NCI-H345 (cell line): Measurements from ENCODE around the gene TRIP6.
A peak's percentile ranks its signal among the peaks of the same experiment; 100 is the strongest.

Source experiments
- DNase-seq: peaks from one replicate; lab custom pipeline; 2025; lab: John Stamatoyannopoulos, UW

The TRIP6 gene

GRCh38 chr7:100873599-100874299 is 6.6 kb downstream of the TRIP6 start:
- no peak for DNase-seq

GRCh38 chr7:100874300-100874576 is 7.1 kb downstream of the TRIP6 start:
- DNase-seq: no peak

DNA sequence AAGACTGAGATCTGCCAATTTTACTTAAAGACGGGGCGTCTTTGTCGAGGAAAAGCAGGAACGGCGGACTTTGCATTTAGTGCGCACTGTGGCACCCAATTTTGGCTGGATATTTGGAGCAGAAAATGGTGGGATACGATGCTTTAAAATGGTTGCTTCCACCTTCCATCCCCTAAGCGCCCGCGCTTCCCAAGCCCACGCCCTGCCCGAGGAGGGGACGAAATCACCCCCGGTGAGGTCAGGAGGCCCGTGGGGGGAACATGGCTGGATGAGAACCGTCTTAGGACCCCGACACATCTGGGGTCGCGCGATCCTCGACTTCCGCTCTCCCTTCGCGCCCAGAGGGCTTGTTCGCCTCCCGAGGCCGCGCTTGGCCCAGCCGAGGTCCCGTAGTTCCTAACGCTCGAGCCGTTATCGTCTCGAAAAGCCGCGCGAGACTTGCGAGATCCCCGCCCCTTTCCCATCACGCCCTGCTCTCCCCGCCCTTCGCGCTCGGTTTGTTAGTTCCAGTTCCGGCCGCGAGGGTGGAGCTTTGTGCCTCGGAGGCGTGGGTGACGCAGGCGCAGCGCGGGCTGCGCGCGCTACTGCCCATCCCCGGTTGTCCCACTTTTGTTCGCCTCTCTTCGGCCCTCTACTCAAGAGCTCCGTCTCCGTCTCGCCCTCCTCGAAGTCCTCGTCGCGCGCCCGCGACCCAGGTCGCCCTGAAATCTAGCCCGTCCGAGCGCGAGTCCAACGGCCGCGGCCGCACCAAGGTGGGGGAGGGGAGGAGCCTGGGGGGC is 7.6 kb downstream of the TRIP6 start, which contains the start of gene SRRT:
SRRT (plus strand) TSS at position 527 of the 779 bp plus-strand sequence. CDS start 488 bp downstream, outside the sequence.
- DNase-seq: peak; percentile 99

DNA sequence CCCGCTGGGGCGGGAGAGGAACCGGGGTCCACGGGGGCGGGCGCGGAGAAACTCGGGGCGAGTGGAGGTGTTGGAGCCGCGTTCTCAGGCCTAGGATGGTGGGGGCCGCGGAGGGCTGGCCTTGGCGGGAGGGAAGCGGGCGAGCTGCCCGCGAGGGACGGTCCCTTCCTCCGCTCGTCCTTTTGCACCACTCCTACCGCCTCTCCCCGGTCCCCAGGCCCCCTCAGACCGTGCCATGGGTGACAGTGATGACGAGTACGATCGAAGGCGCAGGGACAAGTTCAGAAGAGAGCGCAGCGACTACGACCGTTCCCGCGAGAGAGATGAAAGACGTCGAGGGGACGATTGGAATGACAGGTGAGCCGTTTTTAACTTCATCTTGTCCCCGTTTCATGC is 8.2 kb downstream of the TRIP6 start:
- peak; percentile 26 for DNase-seq

DNA sequence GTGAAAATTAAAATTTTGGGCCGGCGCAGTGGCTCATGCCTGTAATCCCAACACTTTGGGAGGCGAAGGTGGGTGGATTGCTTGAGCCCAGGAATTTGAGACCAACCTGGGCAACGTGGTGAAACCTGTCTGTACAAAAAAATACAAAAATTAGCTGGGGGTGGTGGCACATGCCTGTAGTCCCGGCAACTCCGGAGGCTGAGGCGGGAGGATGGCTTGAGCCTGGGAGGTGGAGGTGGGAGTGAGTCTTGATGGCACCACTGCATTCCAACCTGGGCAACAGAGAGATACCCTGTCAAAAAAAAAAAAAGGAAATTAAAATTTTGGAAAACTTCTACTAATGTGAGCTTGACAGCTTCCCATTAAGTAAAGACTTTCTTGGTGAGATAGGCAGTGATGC is 10.8 kb downstream of the TRIP6 start:
- no peak for DNase-seq

DNA sequence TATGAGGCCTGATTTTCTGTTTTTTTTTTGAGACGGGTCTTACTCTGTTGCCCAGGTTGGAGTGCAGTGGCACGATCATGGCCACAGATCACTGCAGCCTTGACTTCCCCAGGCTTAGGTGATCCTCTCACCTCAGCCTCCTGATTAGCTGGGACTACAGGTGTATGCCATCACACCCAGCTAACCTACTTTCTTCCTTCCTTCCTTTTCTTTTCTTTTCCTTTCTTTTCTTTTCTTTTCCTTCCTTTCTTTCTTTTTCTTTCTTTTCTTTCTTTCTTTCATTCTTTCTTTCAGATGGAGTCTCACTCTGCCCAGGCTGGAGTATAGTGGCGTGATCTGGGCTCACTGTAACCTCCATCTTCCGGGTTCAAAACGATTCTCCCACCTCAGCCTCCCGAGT is 11.5 kb downstream of the TRIP6 start:
- DNase-seq: no peak

- no peak for DNase-seq
Observed at GRCh38 chr7:100879685-100880261, 12.6 kb downstream of the TRIP6 start.

- DNase-seq: no peak
Observed at GRCh38 chr7:100880645-100881044, 13.5 kb downstream of the TRIP6 start.

GRCh38 chr7:100881136-100881535 is 13.9 kb downstream of the TRIP6 start:
- no peak for DNase-seq

GRCh38 chr7:100882201-100882600 is 15.0 kb downstream of the TRIP6 start:
- no peak for DNase-seq

DNA sequence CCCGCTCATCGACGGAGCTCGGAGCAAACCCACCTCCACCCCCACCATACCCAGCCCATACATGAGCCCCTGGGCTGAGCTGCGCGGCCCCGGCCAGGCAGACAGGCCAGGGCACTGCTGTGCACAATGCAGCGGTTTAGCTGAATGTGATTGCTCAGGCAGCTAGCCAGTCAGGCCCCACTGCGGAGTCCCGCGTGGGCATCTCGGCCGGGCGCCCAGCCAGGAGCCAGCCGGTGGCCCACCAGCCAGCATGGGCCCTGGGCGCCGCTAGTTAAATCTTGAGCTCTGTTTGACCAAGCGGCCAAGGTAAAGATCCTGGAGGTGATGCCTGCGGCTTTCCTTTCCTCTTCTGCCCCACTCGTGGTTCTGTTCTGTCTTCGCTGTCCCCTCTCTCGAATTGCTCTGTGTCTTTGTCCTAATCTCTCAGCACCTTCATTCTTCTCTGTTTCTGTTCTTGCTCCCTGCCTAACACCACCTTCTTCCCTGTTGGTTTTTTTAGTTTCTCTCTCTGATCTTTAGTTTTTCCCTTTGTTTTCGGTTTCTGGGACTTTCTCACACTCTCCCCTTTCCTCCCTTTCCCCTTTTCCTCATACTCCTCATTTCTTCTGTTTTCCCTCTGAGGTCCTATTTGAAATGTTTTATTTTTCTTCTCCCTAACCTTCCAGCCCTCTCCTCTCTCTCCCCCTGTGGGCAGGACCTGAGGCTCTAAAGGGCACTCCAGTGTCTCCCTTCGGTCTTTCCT is 15.8 kb downstream of the TRIP6 start:
- no peak for DNase-seq

- DNase-seq: no peak
Observed at GRCh38 chr7:100884736-100885439, 17.7 kb downstream of the TRIP6 start.

GRCh38 chr7:100885440-100886141 is 18.4 kb downstream of the TRIP6 start:
- DNase-seq: no peak

- no peak for DNase-seq
Observed at GRCh38 chr7:100886142-100886935, 19.2 kb downstream of the TRIP6 start.

DNA sequence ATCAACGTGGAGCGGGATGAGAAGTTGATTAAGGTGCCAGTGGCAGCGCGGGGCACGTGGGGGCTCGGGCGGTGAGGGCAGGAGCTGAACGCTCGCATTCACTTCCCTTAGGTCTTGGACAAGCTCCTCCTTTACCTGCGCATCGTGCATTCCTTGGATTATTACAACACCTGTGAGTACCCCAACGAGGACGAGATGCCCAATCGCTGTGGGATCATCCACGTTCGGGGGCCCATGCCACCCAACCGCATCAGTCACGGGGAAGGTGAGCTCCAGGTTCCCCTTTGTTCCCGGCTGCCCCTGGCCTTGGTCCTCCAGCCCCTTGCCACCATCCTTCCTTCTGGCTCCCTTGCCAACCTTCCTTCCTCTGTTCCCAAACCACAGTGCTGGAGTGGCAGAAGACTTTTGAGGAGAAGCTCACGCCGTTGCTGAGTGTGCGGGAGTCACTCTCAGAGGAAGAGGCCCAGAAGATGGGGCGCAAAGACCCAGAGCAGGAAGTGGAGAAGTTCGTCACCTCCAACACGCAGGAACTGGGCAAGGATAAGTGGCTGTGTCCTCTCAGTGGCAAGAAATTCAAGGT is 19.8 kb downstream of the TRIP6 start:
- DNase-seq: no peak

- no peak for DNase-seq
Observed at GRCh38 chr7:100887516-100888290, 20.5 kb downstream of the TRIP6 start.

- no peak for DNase-seq
Observed at GRCh38 chr7:100888291-100888987, 21.3 kb downstream of the TRIP6 start.

- no peak for DNase-seq
Observed at GRCh38 chr7:100888988-100889750, 22.0 kb downstream of the TRIP6 start, which contains the start of gene UFSP1. UFSP1 (minus strand) TSS chr7:100889715; CDS start chr7:100889271, 444 bp downstream.
